Progenitor cell of endocrine pancreas (in vitro differentiated cells): Measurements from ENCODE around the gene ABCA12. TPM values are rescaled to one million over a fixed set of nuclear protein-coding genes. Genes with fewer than 3 reads are reported as not detected.

Experiments used
- DNase-seq: peaks from one replicate; pipeline ENCODE4 v3.0.0; 2021; ENCODE audit warnings: low spot score; ENCODE audit not compliant: unreplicated experiment
- H3K27ac Mint-ChIP-seq: 2 replicates; pipeline ENCODE4 v1.8.0; 2021; ENCODE audit warnings: mild to moderate bottlenecking, moderate library complexity, mixed read lengths
- H3K27me3 Mint-ChIP-seq: 2 replicates; pipeline ENCODE4 v1.8.0; 2021; ENCODE audit warnings: mixed read lengths
- H3K36me3 Mint-ChIP-seq: 2 replicates; pipeline ENCODE4 v1.8.0; 2022; ENCODE audit warnings: mixed read lengths; ENCODE audit not compliant: insufficient read depth
- H3K4me1 Mint-ChIP-seq: 2 replicates; pipeline ENCODE4 v1.8.0; 2021; ENCODE audit warnings: low read depth, mixed read lengths
- H3K4me3 Mint-ChIP-seq: 2 replicates; pipeline ENCODE4 v1.8.0; 2021; ENCODE audit warnings: low read depth, mild to moderate bottlenecking, moderate library complexity, mixed read lengths
- H3K9me3 Mint-ChIP-seq: 2 replicates; pipeline ENCODE4 v1.8.0; 2021; ENCODE audit warnings: low read depth, mixed read lengths
- total RNA-seq: library from RNA; stranded (reverse); gene quantifications from 2 replicates; pipeline ENCODE4 v1.2.1, GENCODE V29; 2021
- TF ChIP-seq, protein P1 (sequence below): fragments of 200-600 bp; sonication (generic); IDR thresholded peaks from one replicate; pipeline ENCODE4 v1.5.0; 2021; ENCODE audit warnings: antibody characterized with exemption, mild to moderate bottlenecking; ENCODE audit not compliant: unreplicated experiment

ABCA12 gene
- total RNA-seq, 1 donor from 2014 or later = 0.19 TPM

- H3K36me3 Mint-ChIP-seq = no peaks in the 10 kb centered on the region
- H3K4me3 Mint-ChIP-seq = no peak overlapping the region
- no peaks in the 10 kb centered on the region for H3K9me3 Mint-ChIP-seq
- H3K27me3 Mint-ChIP-seq = no peaks in the 10 kb centered on the region
- TF ChIP-seq, protein P1, sequence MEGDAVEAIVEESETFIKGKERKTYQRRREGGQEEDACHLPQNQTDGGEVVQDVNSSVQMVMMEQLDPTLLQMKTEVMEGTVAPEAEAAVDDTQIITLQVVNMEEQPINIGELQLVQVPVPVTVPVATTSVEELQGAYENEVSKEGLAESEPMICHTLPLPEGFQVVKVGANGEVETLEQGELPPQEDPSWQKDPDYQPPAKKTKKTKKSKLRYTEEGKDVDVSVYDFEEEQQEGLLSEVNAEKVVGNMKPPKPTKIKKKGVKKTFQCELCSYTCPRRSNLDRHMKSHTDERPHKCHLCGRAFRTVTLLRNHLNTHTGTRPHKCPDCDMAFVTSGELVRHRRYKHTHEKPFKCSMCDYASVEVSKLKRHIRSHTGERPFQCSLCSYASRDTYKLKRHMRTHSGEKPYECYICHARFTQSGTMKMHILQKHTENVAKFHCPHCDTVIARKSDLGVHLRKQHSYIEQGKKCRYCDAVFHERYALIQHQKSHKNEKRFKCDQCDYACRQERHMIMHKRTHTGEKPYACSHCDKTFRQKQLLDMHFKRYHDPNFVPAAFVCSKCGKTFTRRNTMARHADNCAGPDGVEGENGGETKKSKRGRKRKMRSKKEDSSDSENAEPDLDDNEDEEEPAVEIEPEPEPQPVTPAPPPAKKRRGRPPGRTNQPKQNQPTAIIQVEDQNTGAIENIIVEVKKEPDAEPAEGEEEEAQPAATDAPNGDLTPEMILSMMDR = no peak
- no peaks in the 10 kb centered on the region for H3K4me1 Mint-ChIP-seq
- H3K27ac Mint-ChIP-seq = no peak overlapping the region
- no peak for DNase-seq
Measured at GRCh38 chr2:215105607-215106354, 32.6 kb downstream of the ABCA12 start.

GRCh38 chr2:215104226-215104625, 34.2 kb downstream of the ABCA12 start:
- Mint-ChIP-seq H3K9me3 (no peaks in the 10 kb centered on the region), H3K27me3 (no peaks in the 10 kb centered on the region), H3K4me3 (no peak overlapping the region), H3K4me1 (no peaks in the 10 kb centered on the region), H3K27ac (no peak overlapping the region), H3K36me3 (no peaks in the 10 kb centered on the region)
- DNase-seq = no peak
- TF ChIP-seq, protein P1 = no peak

DNA sequence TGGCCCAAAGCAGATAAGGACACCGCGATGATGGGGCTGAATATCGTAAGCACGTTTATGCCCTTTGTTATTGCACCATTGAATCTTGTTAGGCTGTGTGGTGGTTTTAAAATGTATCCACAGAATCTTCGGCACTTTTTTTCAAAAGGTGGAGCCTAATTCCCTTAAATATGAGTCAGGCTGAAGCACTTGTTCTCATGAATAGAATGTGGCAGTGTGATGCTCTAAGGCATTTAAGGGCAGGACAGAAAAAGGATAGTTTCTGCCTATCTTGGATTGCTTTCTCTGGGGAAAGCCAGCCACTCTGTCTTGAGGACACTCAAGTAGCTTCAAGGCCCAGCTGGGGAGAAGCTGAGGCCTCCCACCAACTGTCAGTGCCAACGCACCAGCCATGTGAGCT, 39.6 kb downstream of the ABCA12 start:
- no peaks in the 10 kb centered on the region for H3K9me3 Mint-ChIP-seq
- no peaks in the 10 kb centered on the region for H3K27me3 Mint-ChIP-seq
- TF ChIP-seq, protein P1 = no peak

DNA sequence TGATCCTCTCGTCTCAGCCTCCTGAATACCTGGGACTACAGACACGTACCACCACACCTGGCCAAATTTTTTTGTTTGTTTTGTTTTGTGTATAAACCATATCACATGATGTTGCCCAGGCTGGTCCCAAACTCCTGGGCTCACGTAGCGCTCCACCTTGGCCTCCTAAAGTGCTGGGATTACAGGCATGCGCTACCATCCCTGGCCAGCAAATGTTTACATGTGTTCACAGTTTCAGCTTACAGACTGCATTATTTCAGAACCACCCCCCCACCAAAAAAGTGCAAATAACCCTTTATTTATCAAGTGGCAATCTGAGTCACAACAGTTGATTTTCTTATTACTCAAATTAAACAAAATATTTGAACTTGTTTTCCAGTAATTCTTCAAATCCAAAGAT, 54.3 kb downstream of the ABCA12 start:
- Mint-ChIP-seq H3K36me3 (no peaks in the 10 kb centered on the region), H3K27me3 (no peaks in the 10 kb centered on the region), H3K4me3 (no peak overlapping the region), H3K9me3 (no peaks in the 10 kb centered on the region), H3K4me1 (peaks cover 2% of the 10 kb centered on the region), H3K27ac (no peak overlapping the region)
- TF ChIP-seq, protein P1 = no peak
- DNase-seq = no peak

More for the DNA sequence above, 39.6 kb downstream of the ABCA12 start:
- Mint-ChIP-seq H3K4me1 (no peaks in the 10 kb centered on the region), H3K4me3 (no peak overlapping the region), H3K36me3 (no peaks in the 10 kb centered on the region), H3K27ac (no peak overlapping the region)
- no peak for DNase-seq

- Mint-ChIP-seq H3K9me3 (no peaks in the 10 kb centered on the region), H3K27ac (no peak overlapping the region), H3K4me3 (no peak overlapping the region), H3K4me1 (peaks cover 6% of the 10 kb centered on the region), H3K27me3 (no peaks in the 10 kb centered on the region), H3K36me3 (no peaks in the 10 kb centered on the region)
- TF ChIP-seq, protein P1 = no peak
- DNase-seq = no peak
Measured at GRCh38 chr2:215083146-215083545, 55.3 kb downstream of the ABCA12 start.
